K562 (cell line): Measurements from ENCODE around the gene FERMT3. TPM values are rescaled to one million over a fixed set of nuclear protein-coding genes. Genes with fewer than 3 reads are reported as not detected.
A peak's percentile ranks its signal among the peaks of the same experiment; 100 is the strongest.

Experiments used
- ASH1L ChIP-seq: fragments of 450-650 bp; IDR thresholded peaks from 2 replicates; pipeline ENCODE4 v1.6.1; 2018; ENCODE audit warnings: borderline replicate concordance, mild to moderate bottlenecking, low read depth; ENCODE audit not compliant: partially characterized antibody
- HNRNPLL ChIP-seq: fragments of 200-400 bp; formaldehyde crosslinking; IDR thresholded peaks from 2 replicates; pipeline ENCODE4 v1.6.1; 2017; ENCODE audit warnings: low read length, low read depth, mild to moderate bottlenecking; ENCODE audit not compliant: poor library complexity, severe bottlenecking
- SIN3A ChIP-seq, 2 experiments: fragments of 150-350 bp in 1 of 2; IDR thresholded peaks; 2 replicates each; pipeline ENCODE4 v1.6.1; 2011 to 2016; ENCODE audit warnings: borderline replicate concordance in 2 of 2, low read depth in 2 of 2, low read length in 2 of 2, mild to moderate bottlenecking in 2 of 2, moderate library complexity in 2 of 2; ENCODE audit not compliant: control insufficient read depth in 1 of 2
- TBP ChIP-seq: optimal IDR thresholded peaks from 2 replicates; pipeline ENCODE3; 2011; ENCODE audit warnings: low read depth, low read length, improper control_type of control experiment
- ZFX ChIP-seq: sonication (generic); formaldehyde crosslinking; IDR thresholded peaks from 2 replicates; pipeline ENCODE4 v1.8.0; 2022; ENCODE audit warnings: mild to moderate bottlenecking, missing genetic modification reagents, moderate library complexity
- polyA plus RNA-seq, 8 experiments: library from polyadenylated mRNA; depleted of rRNA in 4 of 8; stranded (reverse) in 5 of 8; unstranded in 3 of 8; fragments of >200 nt; fragmentation: Nextera tagmentation in 2 of 8; fragmentation: Illumina TruSeq in 1 of 8; extraction: Ambion mirVana in 2 of 8; extraction: Trizol in 1 of 8; gene quantifications; 2 replicates each; pipeline versions ENCODE4 v1.2.1 to v1.2.3, GENCODE V29; 2011 to 2014; ENCODE audit warnings: inconsistent platforms in 1 of 8, missing spikeins in 1 of 8
- total RNA-seq, 7 experiments: library from RNA; depleted of rRNA in 6 of 7; stranded (reverse); fragments of >200 nt in 6 of 7; fragmentation: Illumina TruSeq in 2 of 7; extraction: Trizol in 2 of 7; gene quantifications; 2 replicates each; pipeline versions ENCODE4 v1.2.1 to v1.2.3, GENCODE V29; 2011 to 2021; ENCODE audit warnings: low replicate concordance in 1 of 7
- TF ChIP-seq, protein P1 (sequence below): sonication (generic); formaldehyde crosslinking; IDR thresholded peaks from 2 replicates; pipeline ENCODE4 v1.9.0; 2022; ENCODE audit warnings: mild to moderate bottlenecking, missing genetic modification reagents
- TF ChIP-seq, protein P2 (sequence below): fragments of 250-450 bp; sonication (Bioruptor Pico); IDR thresholded peaks from 2 replicates; pipeline ENCODE4 v1.9.0; 2021; ENCODE audit warnings: mild to moderate bottlenecking
- TF ChIP-seq, protein P3 (sequence below): fragments of 200-800 bp; sonication (Bioruptor generic); IDR thresholded peaks from 2 replicates; pipeline ENCODE4 v1.6.1; 2017; ENCODE audit warnings: missing genetic modification characterization, missing compliant biosample characterization
- TF ChIP-seq, protein P4 (sequence below), 2 experiments: fragments of 200-800 bp in 1 of 2; sonication (Bioruptor generic) in 1 of 2; sonication (generic) in 1 of 2; formaldehyde crosslinking in 1 of 2; IDR thresholded peaks in 1 of 2; conservative IDR thresholded peaks in 1 of 2; 2 replicates each; pipeline versions ENCODE4 v1.5.0 to v1.6.1; 2016 to 2020; ENCODE audit warnings: missing compliant biosample characterization in 1 of 2, missing genetic modification characterization in 1 of 2, missing genetic modification reagents in 1 of 2
- TF ChIP-seq, protein P5 (sequence below): fragments of 150-350 bp; IDR thresholded peaks from 2 replicates; pipeline ENCODE4 v1.6.1; 2014; ENCODE audit warnings: low read depth, mild to moderate bottlenecking, low read length, borderline replicate concordance

The FERMT3 gene
- total and polyA plus RNA-seq, 9 of the 15 experiments (the other 6 are each of a cell fraction or from before 2014, with no cell fraction given): 3.2 to 275 (median 79.7) TPM

DNA sequence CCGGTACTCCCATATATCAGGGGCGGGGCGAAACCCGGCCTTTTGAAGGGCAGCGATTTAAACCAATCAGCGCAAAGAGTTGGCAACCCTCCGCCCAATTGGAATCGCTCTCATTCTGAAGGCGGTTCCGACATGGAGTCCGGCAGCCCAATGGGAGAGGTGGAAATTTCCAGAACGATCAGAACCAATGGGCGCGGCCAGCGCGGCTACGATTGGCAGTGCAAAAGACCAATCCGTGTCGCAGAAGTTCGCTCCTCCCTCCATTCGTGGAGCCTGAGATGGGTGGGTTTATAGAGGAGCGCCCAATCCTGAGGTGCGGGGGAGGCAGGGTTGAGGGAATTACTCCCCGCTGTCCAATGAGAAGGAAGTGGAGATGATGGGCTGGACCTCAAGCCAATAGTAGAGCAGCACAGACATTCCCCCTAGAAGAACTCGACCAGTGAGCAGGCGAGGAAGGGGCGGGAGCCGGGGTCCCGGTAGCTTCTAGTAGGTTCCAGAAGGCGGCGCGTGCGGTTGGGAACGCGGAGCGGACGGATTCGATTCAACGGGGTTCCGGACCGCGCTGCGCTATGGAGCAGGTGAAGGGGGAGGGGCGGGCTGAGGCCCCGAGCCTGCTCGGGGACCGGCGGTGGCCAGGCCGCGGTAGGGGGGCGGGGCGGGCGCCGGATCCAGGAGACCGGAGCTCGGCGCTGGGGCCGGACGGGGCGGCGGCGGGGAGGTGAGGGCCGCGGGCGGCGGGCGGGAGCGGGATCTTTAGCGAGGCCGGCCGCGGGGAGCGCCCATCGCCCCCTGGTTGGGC is 20.6 kb upstream of the FERMT3 start, which contains the start of gene STIP1 (continued):
- TF ChIP-seq, protein P1, sequence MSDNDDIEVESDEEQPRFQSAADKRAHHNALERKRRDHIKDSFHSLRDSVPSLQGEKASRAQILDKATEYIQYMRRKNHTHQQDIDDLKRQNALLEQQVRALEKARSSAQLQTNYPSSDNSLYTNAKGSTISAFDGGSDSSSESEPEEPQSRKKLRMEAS: peak; percentile 86
- TF ChIP-seq HNRNPLL: peak; percentile 70
- TF ChIP-seq, protein P2, sequence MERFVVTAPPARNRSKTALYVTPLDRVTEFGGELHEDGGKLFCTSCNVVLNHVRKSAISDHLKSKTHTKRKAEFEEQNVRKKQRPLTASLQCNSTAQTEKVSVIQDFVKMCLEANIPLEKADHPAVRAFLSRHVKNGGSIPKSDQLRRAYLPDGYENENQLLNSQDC: 0 out of 2 replicates have a peak, but pooled peaks have one; percentile 58
- peak in 1 of 2 experiments; percentile 82; a peak in 1 of 4 replicates for TF ChIP-seq SIN3A (IDR thresholded peaks at IDR 0.05; ENCODE audit: borderline replicate concordance in 2 of 2, control insufficient read depth in 1 of 2, low read depth in 2 of 2, low read length in 2 of 2)
- TF ChIP-seq, protein P3, sequence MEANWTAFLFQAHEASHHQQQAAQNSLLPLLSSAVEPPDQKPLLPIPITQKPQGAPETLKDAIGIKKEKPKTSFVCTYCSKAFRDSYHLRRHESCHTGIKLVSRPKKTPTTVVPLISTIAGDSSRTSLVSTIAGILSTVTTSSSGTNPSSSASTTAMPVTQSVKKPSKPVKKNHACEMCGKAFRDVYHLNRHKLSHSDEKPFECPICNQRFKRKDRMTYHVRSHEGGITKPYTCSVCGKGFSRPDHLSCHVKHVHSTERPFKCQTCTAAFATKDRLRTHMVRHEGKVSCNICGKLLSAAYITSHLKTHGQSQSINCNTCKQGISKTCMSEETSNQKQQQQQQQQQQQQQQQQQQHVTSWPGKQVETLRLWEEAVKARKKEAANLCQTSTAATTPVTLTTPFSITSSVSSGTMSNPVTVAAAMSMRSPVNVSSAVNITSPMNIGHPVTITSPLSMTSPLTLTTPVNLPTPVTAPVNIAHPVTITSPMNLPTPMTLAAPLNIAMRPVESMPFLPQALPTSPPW: peak; percentile 73
- TF ChIP-seq ASH1L: peak; percentile 100
- TF ChIP-seq, protein P4, sequence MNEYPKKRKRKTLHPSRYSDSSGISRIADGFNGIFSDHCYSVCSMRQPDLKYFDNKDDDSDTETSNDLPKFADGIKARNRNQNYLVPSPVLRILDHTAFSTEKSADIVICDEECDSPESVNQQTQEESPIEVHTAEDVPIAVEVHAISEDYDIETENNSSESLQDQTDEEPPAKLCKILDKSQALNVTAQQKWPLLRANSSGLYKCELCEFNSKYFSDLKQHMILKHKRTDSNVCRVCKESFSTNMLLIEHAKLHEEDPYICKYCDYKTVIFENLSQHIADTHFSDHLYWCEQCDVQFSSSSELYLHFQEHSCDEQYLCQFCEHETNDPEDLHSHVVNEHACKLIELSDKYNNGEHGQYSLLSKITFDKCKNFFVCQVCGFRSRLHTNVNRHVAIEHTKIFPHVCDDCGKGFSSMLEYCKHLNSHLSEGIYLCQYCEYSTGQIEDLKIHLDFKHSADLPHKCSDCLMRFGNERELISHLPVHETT (CRISPR knock-in tag; conservative IDR thresholded peaks at IDR 0.05 in 1 of 2, IDR thresholded peaks at IDR 0.05 in 1 of 2): peak in 1 of 2 experiments; percentile 91; a peak in 2 of 4 replicates
- peak; percentile 13 for TF ChIP-seq TBP
- peak; percentile 80; the same call in 1 of the 2 replicates for TF ChIP-seq ZFX (CRISPR knock-in tag)
- TF ChIP-seq, protein P5, sequence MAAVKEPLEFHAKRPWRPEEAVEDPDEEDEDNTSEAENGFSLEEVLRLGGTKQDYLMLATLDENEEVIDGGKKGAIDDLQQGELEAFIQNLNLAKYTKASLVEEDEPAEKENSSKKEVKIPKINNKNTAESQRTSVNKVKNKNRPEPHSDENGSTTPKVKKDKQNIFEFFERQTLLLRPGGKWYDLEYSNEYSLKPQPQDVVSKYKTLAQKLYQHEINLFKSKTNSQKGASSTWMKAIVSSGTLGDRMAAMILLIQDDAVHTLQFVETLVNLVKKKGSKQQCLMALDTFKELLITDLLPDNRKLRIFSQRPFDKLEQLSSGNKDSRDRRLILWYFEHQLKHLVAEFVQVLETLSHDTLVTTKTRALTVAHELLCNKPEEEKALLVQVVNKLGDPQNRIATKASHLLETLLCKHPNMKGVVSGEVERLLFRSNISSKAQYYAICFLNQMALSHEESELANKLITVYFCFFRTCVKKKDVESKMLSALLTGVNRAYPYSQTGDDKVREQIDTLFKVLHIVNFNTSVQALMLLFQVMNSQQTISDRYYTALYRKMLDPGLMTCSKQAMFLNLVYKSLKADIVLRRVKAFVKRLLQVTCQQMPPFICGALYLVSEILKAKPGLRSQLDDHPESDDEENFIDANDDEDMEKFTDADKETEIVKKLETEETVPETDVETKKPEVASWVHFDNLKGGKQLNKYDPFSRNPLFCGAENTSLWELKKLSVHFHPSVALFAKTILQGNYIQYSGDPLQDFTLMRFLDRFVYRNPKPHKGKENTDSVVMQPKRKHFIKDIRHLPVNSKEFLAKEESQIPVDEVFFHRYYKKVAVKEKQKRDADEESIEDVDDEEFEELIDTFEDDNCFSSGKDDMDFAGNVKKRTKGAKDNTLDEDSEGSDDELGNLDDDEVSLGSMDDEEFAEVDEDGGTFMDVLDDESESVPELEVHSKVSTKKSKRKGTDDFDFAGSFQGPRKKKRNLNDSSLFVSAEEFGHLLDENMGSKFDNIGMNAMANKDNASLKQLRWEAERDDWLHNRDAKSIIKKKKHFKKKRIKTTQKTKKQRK: peak; percentile 97
